Esophagus muscularis mucosa (tissue), 4 donors: ENCODE data around the gene DAZAP1.

Experiments
- EP300 ChIP-seq: sonication (generic); formaldehyde crosslinking; IDR thresholded peaks from one replicate; pipeline ENCODE4 v1.6.1; 2017; ENCODE audit warnings: antibody characterized with exemption
- POLR2A ChIP-seq: fragments of 450-650 bp; IDR thresholded peaks from one replicate; pipeline ENCODE4 v1.6.1; 2017; ENCODE audit warnings: antibody characterized with exemption, moderate library complexity, mild to moderate bottlenecking, low read depth
- POLR2AphosphoS5 ChIP-seq, 2 donors: sonication (generic); formaldehyde crosslinking; IDR thresholded peaks; one replicate each; pipeline ENCODE4 v1.6.1; 2017; ENCODE audit warnings: antibody characterized with exemption in 2 of 2
- TF ChIP-seq, protein P1 (sequence below), 3 experiments: fragments of 200-600 bp in 2 of 3; fragments of 450-650 bp in 1 of 3; sonication (generic) in 2 of 3; IDR thresholded peaks; one replicate each; pipeline ENCODE4 v1.5.1; 2017 to 2019; ENCODE audit warnings: antibody characterized with exemption in 3 of 3, mild to moderate bottlenecking in 2 of 3, moderate library complexity in 1 of 3

DNA sequence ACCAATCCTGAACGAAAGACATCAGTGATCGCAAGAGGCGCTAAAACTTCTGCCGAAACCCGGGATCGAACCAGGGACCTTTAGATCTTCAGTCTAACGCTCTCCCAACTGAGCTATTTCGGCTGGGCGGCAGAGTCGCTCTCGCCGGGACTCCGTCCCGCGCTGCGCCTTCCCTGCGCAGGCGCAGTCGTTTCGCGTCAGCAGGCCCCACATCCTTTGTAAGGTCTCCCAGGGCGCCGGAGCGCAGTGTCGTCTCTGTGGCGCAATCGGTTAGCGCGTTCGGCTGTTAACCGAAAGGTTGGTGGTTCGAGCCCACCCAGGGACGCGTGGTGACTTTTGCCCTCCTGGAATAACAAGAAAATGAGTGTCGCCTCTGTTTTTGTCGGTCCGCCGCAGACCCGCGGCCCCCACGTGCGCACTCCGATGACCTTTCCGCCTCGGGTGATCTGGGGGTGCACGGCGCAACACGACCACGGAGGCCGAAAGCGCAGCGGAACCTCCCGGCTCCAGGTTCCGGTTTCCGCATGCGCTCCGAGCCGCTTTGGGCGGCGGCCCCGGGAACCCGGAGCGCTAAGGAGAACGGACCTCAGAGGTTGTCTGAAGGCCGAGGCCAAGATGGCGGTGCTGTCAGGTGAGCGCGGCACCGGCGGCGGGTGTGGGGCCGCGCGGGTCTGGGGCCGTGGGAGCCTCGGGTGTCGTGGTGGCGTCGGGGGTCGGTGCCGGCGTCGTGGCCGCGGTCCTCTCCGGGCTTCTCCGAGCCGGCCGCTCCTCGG, 23.9 kb upstream of the DAZAP1 start, which contains the start of gene NDUFS7:
- TF ChIP-seq POLR2A (peak; percentile 50), POLR2AphosphoS5 (IDR thresholded peaks at IDR 0.05) (peak; percentile 79 to 86), EP300 (no peak)
- TF ChIP-seq, protein P1, sequence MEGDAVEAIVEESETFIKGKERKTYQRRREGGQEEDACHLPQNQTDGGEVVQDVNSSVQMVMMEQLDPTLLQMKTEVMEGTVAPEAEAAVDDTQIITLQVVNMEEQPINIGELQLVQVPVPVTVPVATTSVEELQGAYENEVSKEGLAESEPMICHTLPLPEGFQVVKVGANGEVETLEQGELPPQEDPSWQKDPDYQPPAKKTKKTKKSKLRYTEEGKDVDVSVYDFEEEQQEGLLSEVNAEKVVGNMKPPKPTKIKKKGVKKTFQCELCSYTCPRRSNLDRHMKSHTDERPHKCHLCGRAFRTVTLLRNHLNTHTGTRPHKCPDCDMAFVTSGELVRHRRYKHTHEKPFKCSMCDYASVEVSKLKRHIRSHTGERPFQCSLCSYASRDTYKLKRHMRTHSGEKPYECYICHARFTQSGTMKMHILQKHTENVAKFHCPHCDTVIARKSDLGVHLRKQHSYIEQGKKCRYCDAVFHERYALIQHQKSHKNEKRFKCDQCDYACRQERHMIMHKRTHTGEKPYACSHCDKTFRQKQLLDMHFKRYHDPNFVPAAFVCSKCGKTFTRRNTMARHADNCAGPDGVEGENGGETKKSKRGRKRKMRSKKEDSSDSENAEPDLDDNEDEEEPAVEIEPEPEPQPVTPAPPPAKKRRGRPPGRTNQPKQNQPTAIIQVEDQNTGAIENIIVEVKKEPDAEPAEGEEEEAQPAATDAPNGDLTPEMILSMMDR (IDR thresholded peaks at IDR 0.05) = peak in 2 of 3 experiments; percentile 21 to 25
